Neural cell (in vitro differentiated cells): ENCODE data around the gene ITGB4.

Source experiments
- CTCF ChIP-seq: fragments of 450-650 bp; IDR thresholded peaks from 2 replicates; pipeline ENCODE4 v1.5.1; 2014; ENCODE audit warnings: antibody characterized with exemption, mild to moderate bottlenecking, moderate library complexity; ENCODE audit not compliant: poor library complexity, severe bottlenecking
- EP300 ChIP-seq: fragments of 450-650 bp; conservative IDR thresholded peaks from 2 replicates; pipeline ENCODE4 v1.6.1; 2014; ENCODE audit warnings: antibody characterized with exemption, mild to moderate bottlenecking, moderate library complexity; ENCODE audit not compliant: poor library complexity, severe bottlenecking
- EZH2 ChIP-seq: fragments of 200-600, 300-800 bp; shearing (Covaris generic), sonication (generic); IDR thresholded peaks from 2 replicates; pipeline ENCODE4 v1.6.1; 2014; ENCODE audit warnings: antibody characterized with exemption, low read length, borderline replicate concordance, mild to moderate bottlenecking; ENCODE audit not compliant: insufficient read depth, poor library complexity, severe bottlenecking
- MXI1 ChIP-seq: fragments of 450-650 bp; conservative IDR thresholded peaks from 2 replicates; pipeline ENCODE4 v1.6.1; 2014; ENCODE audit warnings: antibody characterized with exemption, mild to moderate bottlenecking; ENCODE audit not compliant: poor library complexity, severe bottlenecking
- POLR2AphosphoS5 ChIP-seq: IDR thresholded peaks from 2 replicates; pipeline ENCODE4 v1.6.1; 2012
- RAD21 ChIP-seq: fragments of 450-650 bp; conservative IDR thresholded peaks from 2 replicates; pipeline ENCODE4 v1.6.1; 2014; ENCODE audit warnings: antibody characterized with exemption, mild to moderate bottlenecking, moderate library complexity
- SMC3 ChIP-seq: fragments of 450-650 bp; conservative IDR thresholded peaks from 2 replicates; pipeline ENCODE4 v1.6.1; 2014; ENCODE audit warnings: antibody characterized with exemption, mild to moderate bottlenecking, moderate library complexity; ENCODE audit not compliant: poor library complexity
- TAF1 ChIP-seq: IDR thresholded peaks from 2 replicates; pipeline ENCODE4 v1.6.1; 2012; ENCODE audit warnings: low read depth
- TF ChIP-seq, protein P1 (sequence below): IDR thresholded peaks from 2 replicates; pipeline ENCODE4 v1.6.1; 2012; ENCODE audit warnings: borderline replicate concordance

GRCh38 chr17:75752405-75752709 lies 31.1 kb downstream of the ITGB4 start:
- TF ChIP-seq CTCF (no peak), EZH2 (no peak), SMC3 (no peak), RAD21 (no peak), POLR2AphosphoS5 (no peak), EP300 (no peak), TAF1 (no peak), MXI1 (no peak)
- TF ChIP-seq, protein P1, sequence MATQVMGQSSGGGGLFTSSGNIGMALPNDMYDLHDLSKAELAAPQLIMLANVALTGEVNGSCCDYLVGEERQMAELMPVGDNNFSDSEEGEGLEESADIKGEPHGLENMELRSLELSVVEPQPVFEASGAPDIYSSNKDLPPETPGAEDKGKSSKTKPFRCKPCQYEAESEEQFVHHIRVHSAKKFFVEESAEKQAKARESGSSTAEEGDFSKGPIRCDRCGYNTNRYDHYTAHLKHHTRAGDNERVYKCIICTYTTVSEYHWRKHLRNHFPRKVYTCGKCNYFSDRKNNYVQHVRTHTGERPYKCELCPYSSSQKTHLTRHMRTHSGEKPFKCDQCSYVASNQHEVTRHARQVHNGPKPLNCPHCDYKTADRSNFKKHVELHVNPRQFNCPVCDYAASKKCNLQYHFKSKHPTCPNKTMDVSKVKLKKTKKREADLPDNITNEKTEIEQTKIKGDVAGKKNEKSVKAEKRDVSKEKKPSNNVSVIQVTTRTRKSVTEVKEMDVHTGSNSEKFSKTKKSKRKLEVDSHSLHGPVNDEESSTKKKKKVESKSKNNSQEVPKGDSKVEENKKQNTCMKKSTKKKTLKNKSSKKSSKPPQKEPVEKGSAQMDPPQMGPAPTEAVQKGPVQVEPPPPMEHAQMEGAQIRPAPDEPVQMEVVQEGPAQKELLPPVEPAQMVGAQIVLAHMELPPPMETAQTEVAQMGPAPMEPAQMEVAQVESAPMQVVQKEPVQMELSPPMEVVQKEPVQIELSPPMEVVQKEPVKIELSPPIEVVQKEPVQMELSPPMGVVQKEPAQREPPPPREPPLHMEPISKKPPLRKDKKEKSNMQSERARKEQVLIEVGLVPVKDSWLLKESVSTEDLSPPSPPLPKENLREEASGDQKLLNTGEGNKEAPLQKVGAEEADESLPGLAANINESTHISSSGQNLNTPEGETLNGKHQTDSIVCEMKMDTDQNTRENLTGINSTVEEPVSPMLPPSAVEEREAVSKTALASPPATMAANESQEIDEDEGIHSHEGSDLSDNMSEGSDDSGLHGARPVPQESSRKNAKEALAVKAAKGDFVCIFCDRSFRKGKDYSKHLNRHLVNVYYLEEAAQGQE = no peak
